Stimulated activated CD8-positive, alpha-beta memory T cell treated with anti-CD3 and anti-CD28 coated beads, Interleukin-12 subunit alpha, Interleukin-12 subunit beta, amount 100 ng/mL, for 24 hours (primary cell): ENCODE data around the gene LRMDA.
"Not testable (repeated sequence)": the region's sequence is repeated elsewhere in the genome, so short reads cannot be mapped to it uniquely, and the experiment has no call there.

Source experiments
- DNase-seq: peaks from one replicate; pipeline ENCODE4 v3.0.0-alpha.2; 2020; ENCODE audit errors: extremely low read depth

LRMDA gene

GRCh38 chr10:75507469-75507868 is 76.0 kb downstream of the LRMDA start:
- no peak for DNase-seq

- DNase-seq: no peak
These were observed 76.9 kb downstream of the LRMDA start for GRCh38 chr10:75508239-75508813.

- DNase-seq: no peak
These were observed 77.4 kb downstream of the LRMDA start for GRCh38 chr10:75508814-75509306.

GRCh38 chr10:75509706-75510105 is 78.3 kb downstream of the LRMDA start:
- DNase-seq: no peak

GRCh38 chr10:75511011-75511410 is 79.6 kb downstream of the LRMDA start:
- DNase-seq: no peak

- no peak for DNase-seq
These were observed 80.9 kb downstream of the LRMDA start for GRCh38 chr10:75512203-75512933.

- DNase-seq: no peak
These were observed 82.0 kb downstream of the LRMDA start for GRCh38 chr10:75513292-75513885.

- no peak for DNase-seq
These were observed 83.4 kb downstream of the LRMDA start for GRCh38 chr10:75514830-75515229.

GRCh38 chr10:75516154-75516553 is 84.7 kb downstream of the LRMDA start:
- DNase-seq: not testable (repeated sequence)

- not testable (repeated sequence) for DNase-seq
These were observed 87.8 kb downstream of the LRMDA start for GRCh38 chr10:75519213-75519612.

GRCh38 chr10:75521194-75521829 is 89.9 kb downstream of the LRMDA start:
- DNase-seq: not testable (repeated sequence)

GRCh38 chr10:75525067-75525466 is 93.6 kb downstream of the LRMDA start:
- no peak for DNase-seq

- DNase-seq: no peak
These were observed 94.2 kb downstream of the LRMDA start for GRCh38 chr10:75525646-75526045.

- no peak for DNase-seq
These were observed 96.1 kb downstream of the LRMDA start for GRCh38 chr10:75527542-75527941.

GRCh38 chr10:75528392-75528791 is 97.0 kb downstream of the LRMDA start:
- no peak for DNase-seq

- no peak for DNase-seq
These were observed 98.9 kb downstream of the LRMDA start for GRCh38 chr10:75530299-75530698.

GRCh38 chr10:75531571-75532031 is 100.2 kb downstream of the LRMDA start:
- no peak for DNase-seq

- DNase-seq: no peak
These were observed 101.0 kb downstream of the LRMDA start for GRCh38 chr10:75532253-75532924.

GRCh38 chr10:75538144-75538543 is 106.7 kb downstream of the LRMDA start:
- DNase-seq: no peak

- no peak for DNase-seq
These were observed 107.3 kb downstream of the LRMDA start for GRCh38 chr10:75538765-75539164.

GRCh38 chr10:75540357-75540966 is 109.0 kb downstream of the LRMDA start:
- no peak for DNase-seq
